ENCODE data around the gene DMP1.
"Not testable (repeated sequence)": the region's sequence is repeated elsewhere in the genome, so short reads cannot be mapped to it uniquely, and the experiment has no call there.

Gene DMP1

GRCh38 chr4:87690947-87691346 is 40.9 kb downstream of the DMP1 start:
- not testable (repeated sequence) for DNase-seq

GRCh38 chr4:87692060-87692459 is 42.0 kb downstream of the DMP1 start:
- DNase-seq, result not testable (repeated sequence)

GRCh38 chr4:87697272-87697671 is 47.2 kb downstream of the DMP1 start:
- DNase-seq, result no peak

- no peak for DNase-seq
Observed at GRCh38 chr4:87697945-87698344, 47.9 kb downstream of the DMP1 start.

GRCh38 chr4:87698394-87698793 is 48.3 kb downstream of the DMP1 start:
- no peak for DNase-seq

- no peak for DNase-seq
Observed at GRCh38 chr4:87704001-87704400, 53.9 kb downstream of the DMP1 start.

GRCh38 chr4:87707279-87707918 is 57.3 kb downstream of the DMP1 start:
- DNase-seq, result no peak

Data from CD4-positive, alpha-beta T cell treated with Interleukin-10 for 1 hour (primary cell).